Measurements from ENCODE around the gene SGPL1. TPM values are rescaled to one million over a fixed set of nuclear protein-coding genes. Genes with fewer than 3 reads are reported as not detected.

The SGPL1 gene
- total and polyA plus RNA-seq, 2 experiments from 2014 or later = 12.0 to 42.7 TPM

DNA sequence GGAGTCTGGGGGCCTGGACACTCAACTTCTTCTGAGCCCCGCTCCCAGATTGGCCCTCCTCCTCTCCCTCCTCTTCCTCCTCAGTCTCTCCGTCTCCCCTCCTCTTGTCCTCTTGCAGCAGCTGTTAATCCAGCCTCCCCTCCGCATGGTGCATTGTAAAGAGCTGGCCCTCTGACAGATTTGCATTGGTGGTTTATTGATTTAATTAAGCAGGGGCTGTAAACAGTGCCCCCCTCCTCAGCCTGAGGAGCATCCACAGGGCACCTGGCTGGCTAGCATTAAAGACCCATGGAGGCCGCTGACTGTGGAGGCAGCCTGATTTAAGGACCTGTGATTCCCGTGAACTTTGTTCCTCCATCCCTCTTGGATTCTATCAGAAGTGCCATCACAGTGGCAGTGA is 101.5 kb downstream of the SGPL1 start (continued):
- TF ChIP-seq, protein P1, sequence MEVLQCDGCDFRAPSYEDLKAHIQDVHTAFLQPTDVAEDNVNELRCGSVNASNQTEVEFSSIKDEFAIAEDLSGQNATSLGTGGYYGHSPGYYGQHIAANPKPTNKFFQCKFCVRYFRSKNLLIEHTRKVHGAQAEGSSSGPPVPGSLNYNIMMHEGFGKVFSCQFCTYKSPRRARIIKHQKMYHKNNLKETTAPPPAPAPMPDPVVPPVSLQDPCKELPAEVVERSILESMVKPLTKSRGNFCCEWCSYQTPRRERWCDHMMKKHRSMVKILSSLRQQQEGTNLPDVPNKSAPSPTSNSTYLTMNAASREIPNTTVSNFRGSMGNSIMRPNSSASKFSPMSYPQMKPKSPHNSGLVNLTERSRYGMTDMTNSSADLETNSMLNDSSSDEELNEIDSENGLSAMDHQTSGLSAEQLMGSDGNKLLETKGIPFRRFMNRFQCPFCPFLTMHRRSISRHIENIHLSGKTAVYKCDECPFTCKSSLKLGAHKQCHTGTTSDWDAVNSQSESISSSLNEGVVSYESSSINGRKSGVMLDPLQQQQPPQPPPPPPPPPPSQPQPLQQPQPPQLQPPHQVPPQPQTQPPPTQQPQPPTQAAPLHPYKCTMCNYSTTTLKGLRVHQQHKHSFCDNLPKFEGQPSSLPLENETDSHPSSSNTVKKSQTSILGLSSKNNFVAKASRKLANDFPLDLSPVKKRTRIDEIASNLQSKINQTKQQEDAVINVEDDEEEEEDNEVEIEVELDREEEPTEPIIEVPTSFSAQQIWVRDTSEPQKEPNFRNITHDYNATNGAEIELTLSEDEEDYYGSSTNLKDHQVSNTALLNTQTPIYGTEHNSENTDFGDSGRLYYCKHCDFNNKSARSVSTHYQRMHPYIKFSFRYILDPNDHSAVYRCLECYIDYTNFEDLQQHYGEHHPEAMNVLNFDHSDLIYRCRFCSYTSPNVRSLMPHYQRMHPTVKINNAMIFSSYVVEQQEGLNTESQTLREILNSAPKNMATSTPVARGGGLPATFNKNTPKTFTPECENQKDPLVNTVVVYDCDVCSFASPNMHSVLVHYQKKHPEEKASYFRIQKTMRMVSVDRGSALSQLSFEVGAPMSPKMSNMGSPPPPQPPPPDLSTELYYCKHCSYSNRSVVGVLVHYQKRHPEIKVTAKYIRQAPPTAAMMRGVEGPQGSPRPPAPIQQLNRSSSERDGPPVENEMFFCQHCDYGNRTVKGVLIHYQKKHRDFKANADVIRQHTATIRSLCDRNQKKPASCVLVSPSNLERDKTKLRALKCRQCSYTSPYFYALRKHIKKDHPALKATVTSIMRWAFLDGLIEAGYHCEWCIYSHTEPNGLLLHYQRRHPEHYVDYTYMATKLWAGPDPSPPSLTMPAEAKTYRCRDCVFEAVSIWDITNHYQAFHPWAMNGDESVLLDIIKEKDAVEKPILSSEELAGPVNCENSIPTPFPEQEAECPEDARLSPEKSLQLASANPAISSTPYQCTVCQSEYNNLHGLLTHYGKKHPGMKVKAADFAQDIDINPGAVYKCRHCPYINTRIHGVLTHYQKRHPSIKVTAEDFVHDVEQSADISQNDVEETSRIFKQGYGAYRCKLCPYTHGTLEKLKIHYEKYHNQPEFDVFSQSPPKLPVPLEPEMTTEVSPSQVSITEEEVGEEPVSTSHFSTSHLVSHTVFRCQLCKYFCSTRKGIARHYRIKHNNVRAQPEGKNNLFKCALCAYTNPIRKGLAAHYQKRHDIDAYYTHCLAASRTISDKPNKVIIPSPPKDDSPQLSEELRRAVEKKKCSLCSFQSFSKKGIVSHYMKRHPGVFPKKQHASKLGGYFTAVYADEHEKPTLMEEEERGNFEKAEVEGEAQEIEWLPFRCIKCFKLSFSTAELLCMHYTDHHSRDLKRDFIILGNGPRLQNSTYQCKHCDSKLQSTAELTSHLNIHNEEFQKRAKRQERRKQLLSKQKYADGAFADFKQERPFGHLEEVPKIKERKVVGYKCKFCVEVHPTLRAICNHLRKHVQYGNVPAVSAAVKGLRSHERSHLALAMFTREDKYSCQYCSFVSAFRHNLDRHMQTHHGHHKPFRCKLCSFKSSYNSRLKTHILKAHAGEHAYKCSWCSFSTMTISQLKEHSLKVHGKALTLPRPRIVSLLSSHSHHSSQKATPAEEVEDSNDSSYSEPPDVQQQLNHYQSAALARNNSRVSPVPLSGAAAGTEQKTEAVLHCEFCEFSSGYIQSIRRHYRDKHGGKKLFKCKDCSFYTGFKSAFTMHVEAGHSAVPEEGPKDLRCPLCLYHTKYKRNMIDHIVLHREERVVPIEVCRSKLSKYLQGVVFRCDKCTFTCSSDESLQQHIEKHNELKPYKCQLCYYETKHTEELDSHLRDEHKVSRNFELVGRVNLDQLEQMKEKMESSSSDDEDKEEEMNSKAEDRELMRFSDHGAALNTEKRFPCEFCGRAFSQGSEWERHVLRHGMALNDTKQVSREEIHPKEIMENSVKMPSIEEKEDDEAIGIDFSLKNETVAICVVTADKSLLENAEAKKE (CRISPR knock-in tag; IDR thresholded peaks at IDR 0.05) = no peak
- TF ChIP-seq EZH2phosphoT487 (IDR thresholded peaks at IDR 0.05; ENCODE audit: unreplicated experiment) (no peak), CREB1 (CRISPR knock-in tag; IDR thresholded peaks at IDR 0.05; ENCODE audit: low read depth) (no peak)
- TF ChIP-seq, protein P2, sequence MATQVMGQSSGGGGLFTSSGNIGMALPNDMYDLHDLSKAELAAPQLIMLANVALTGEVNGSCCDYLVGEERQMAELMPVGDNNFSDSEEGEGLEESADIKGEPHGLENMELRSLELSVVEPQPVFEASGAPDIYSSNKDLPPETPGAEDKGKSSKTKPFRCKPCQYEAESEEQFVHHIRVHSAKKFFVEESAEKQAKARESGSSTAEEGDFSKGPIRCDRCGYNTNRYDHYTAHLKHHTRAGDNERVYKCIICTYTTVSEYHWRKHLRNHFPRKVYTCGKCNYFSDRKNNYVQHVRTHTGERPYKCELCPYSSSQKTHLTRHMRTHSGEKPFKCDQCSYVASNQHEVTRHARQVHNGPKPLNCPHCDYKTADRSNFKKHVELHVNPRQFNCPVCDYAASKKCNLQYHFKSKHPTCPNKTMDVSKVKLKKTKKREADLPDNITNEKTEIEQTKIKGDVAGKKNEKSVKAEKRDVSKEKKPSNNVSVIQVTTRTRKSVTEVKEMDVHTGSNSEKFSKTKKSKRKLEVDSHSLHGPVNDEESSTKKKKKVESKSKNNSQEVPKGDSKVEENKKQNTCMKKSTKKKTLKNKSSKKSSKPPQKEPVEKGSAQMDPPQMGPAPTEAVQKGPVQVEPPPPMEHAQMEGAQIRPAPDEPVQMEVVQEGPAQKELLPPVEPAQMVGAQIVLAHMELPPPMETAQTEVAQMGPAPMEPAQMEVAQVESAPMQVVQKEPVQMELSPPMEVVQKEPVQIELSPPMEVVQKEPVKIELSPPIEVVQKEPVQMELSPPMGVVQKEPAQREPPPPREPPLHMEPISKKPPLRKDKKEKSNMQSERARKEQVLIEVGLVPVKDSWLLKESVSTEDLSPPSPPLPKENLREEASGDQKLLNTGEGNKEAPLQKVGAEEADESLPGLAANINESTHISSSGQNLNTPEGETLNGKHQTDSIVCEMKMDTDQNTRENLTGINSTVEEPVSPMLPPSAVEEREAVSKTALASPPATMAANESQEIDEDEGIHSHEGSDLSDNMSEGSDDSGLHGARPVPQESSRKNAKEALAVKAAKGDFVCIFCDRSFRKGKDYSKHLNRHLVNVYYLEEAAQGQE (IDR thresholded peaks at IDR 0.05; ENCODE audit: unreplicated experiment) = no peak

DNA sequence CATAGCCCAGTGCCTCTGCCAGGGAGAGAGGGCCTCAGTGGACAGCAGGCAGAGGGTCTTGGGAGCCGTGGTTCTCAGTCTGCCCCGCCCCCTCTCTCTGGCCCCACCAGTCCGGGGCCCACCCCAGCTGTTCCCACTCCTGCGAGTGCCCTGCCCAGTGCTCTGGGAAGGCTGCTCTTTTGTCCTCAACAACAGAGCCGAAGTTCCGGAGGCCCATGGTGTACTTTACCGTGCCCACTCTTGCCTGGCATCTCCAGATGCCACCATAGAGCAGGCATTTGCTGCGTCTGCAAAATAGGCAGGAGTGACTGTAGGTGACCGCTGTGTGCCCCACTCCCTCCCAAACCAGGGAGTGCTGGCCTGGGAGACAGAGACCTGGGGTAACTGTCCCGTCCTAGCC is 101.9 kb downstream of the SGPL1 start:
- no peaks in the 10 kb centered on the region for H3K36me3 ChIP-seq (ENCODE audit: insufficient read depth)
- H3F3A ChIP-seq (replicated peaks; ENCODE audit: low read depth) = no peaks in the 10 kb centered on the region
- H3K9me2 ChIP-seq (ENCODE audit: insufficient read depth) = no peaks in the 10 kb centered on the region
- H3K4me1 Mint-ChIP-seq = peaks cover 3% of the 10 kb centered on the region; the same call in 1 of the 3 replicates
- H3K4me1 ChIP-seq (ENCODE audit: insufficient read depth) = no peaks in the 10 kb centered on the region
- no peak for DNase-seq (ENCODE audit: low spot score)
- H3K27me3 ChIP-seq (ENCODE audit: insufficient read depth) = no peaks in the 10 kb centered on the region
- no peaks in the 10 kb centered on the region for H3K36me3 Mint-ChIP-seq (ENCODE audit: low read depth)
- no peak overlapping the region for H3K4me2 ChIP-seq
- no peak overlapping the region for H3K4me3 ChIP-seq
- H3K27ac Mint-ChIP-seq = no peak overlapping the region
- peaks cover 2% of the 10 kb centered on the region for H3K27me3 Mint-ChIP-seq (ENCODE audit: insufficient read depth, low read depth, poor library complexity)
- H3K9me3 Mint-ChIP-seq = no peaks in the 10 kb centered on the region; the same call in 1 of the 3 replicates
- H3K27ac ChIP-seq (ENCODE audit: low read depth) = no peak overlapping the region
- H3K79me2 ChIP-seq (replicated peaks; ENCODE audit: insufficient read depth) = no peaks in the 10 kb centered on the region
- no peak overlapping the region for H3K4me3 Mint-ChIP-seq
- ATAC-seq = no peak
- no peak overlapping the region for H2AFZ ChIP-seq
- H4K20me1 ChIP-seq (replicated peaks; ENCODE audit: insufficient read depth) = no peaks in the 10 kb centered on the region
- TF ChIP-seq STAT1 (IDR thresholded peaks at IDR 0.05; ENCODE audit: unreplicated experiment) = no peak
- no peak for TF ChIP-seq EZH2 (IDR thresholded peaks at IDR 0.05; ENCODE audit: low read depth, unreplicated experiment)
- TF ChIP-seq, protein P3, sequence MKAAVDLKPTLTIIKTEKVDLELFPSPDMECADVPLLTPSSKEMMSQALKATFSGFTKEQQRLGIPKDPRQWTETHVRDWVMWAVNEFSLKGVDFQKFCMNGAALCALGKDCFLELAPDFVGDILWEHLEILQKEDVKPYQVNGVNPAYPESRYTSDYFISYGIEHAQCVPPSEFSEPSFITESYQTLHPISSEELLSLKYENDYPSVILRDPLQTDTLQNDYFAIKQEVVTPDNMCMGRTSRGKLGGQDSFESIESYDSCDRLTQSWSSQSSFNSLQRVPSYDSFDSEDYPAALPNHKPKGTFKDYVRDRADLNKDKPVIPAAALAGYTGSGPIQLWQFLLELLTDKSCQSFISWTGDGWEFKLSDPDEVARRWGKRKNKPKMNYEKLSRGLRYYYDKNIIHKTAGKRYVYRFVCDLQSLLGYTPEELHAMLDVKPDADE (IDR thresholded peaks at IDR 0.05) = no peak
- TF ChIP-seq ZNF114 (CRISPR knock-in tag; IDR thresholded peaks at IDR 0.05) = no peak
- TF ChIP-seq, protein P2 (IDR thresholded peaks at IDR 0.05; ENCODE audit: unreplicated experiment) = no peak

All from GM23338 (cell line).